Panc1 (cell line): ENCODE results near the gene HLA-B.

Experiments used
- POLR2AphosphoS5 ChIP-seq: IDR thresholded peaks from 2 replicates; pipeline ENCODE4 v1.6.1; 2012; ENCODE audit warnings: mild to moderate bottlenecking, low read depth, low read length, moderate library complexity
- TCF7L2 ChIP-seq: IDR thresholded peaks from 2 replicates; pipeline ENCODE4 v1.6.1; 2011; ENCODE audit warnings: mild to moderate bottlenecking, low read depth, low read length, inconsistent platforms
- TF ChIP-seq, protein P1 (sequence below): fragments of 450-650 bp; IDR thresholded peaks from 2 replicates; pipeline ENCODE4 v1.5.1; 2017; ENCODE audit warnings: mild to moderate bottlenecking
- TF ChIP-seq, protein P2 (sequence below), 2 experiments: IDR thresholded peaks; 2 replicates each; pipeline ENCODE4 v1.6.1; 2011 to 2012; ENCODE audit warnings: low read depth in 2 of 2, control low read depth in 1 of 2, low read length in 1 of 2, mild to moderate bottlenecking in 1 of 2, moderate library complexity in 1 of 2; ENCODE audit not compliant: insufficient read depth in 1 of 2

DNA sequence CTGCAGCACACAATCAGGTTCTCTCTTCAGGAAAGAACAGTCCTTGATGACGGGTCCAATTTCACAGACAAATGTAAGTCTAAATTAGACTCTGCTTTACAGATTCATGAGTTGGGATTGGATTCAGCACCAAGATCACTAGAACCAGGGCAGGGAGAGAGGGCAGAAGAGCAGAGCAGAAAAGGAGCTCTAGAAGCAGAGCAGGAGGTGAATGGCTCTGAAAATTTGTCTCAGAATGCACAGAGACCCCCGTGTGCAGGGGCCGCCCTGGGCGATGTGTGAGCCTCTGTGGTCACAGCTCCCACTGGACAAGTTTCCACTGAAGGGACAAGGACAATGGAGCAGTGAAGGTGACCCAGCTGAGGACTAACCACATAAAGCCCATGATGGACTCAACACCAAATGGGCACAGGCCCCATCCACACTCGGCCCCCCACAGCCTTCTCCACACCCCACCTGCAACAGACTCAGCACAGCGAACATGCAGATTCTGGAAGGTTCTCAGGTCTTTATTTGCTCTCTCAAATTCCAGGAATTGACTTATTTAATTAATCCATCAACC lies 3.5 kb downstream of the HLA-B start:
- TF ChIP-seq, protein P1, sequence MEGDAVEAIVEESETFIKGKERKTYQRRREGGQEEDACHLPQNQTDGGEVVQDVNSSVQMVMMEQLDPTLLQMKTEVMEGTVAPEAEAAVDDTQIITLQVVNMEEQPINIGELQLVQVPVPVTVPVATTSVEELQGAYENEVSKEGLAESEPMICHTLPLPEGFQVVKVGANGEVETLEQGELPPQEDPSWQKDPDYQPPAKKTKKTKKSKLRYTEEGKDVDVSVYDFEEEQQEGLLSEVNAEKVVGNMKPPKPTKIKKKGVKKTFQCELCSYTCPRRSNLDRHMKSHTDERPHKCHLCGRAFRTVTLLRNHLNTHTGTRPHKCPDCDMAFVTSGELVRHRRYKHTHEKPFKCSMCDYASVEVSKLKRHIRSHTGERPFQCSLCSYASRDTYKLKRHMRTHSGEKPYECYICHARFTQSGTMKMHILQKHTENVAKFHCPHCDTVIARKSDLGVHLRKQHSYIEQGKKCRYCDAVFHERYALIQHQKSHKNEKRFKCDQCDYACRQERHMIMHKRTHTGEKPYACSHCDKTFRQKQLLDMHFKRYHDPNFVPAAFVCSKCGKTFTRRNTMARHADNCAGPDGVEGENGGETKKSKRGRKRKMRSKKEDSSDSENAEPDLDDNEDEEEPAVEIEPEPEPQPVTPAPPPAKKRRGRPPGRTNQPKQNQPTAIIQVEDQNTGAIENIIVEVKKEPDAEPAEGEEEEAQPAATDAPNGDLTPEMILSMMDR = no peak
- no peak for TF ChIP-seq POLR2AphosphoS5
- TF ChIP-seq, protein P2, sequence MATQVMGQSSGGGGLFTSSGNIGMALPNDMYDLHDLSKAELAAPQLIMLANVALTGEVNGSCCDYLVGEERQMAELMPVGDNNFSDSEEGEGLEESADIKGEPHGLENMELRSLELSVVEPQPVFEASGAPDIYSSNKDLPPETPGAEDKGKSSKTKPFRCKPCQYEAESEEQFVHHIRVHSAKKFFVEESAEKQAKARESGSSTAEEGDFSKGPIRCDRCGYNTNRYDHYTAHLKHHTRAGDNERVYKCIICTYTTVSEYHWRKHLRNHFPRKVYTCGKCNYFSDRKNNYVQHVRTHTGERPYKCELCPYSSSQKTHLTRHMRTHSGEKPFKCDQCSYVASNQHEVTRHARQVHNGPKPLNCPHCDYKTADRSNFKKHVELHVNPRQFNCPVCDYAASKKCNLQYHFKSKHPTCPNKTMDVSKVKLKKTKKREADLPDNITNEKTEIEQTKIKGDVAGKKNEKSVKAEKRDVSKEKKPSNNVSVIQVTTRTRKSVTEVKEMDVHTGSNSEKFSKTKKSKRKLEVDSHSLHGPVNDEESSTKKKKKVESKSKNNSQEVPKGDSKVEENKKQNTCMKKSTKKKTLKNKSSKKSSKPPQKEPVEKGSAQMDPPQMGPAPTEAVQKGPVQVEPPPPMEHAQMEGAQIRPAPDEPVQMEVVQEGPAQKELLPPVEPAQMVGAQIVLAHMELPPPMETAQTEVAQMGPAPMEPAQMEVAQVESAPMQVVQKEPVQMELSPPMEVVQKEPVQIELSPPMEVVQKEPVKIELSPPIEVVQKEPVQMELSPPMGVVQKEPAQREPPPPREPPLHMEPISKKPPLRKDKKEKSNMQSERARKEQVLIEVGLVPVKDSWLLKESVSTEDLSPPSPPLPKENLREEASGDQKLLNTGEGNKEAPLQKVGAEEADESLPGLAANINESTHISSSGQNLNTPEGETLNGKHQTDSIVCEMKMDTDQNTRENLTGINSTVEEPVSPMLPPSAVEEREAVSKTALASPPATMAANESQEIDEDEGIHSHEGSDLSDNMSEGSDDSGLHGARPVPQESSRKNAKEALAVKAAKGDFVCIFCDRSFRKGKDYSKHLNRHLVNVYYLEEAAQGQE (IDR thresholded peaks at IDR 0.05; ENCODE audit: insufficient read depth in 1 of 2, low read depth in 2 of 2, low read length in 1 of 2) = no peak
- TF ChIP-seq TCF7L2 = no peak
